Dedifferentiated amniotic fluid mesenchymal stem cell (primary cell): ENCODE data around the gene VSX2.

Experiments used
- DNase-seq: peaks from one replicate; pipeline ENCODE4 v3.0.0-alpha.2; 2016; ENCODE audit errors: extremely low spot score

Gene VSX2

DNA sequence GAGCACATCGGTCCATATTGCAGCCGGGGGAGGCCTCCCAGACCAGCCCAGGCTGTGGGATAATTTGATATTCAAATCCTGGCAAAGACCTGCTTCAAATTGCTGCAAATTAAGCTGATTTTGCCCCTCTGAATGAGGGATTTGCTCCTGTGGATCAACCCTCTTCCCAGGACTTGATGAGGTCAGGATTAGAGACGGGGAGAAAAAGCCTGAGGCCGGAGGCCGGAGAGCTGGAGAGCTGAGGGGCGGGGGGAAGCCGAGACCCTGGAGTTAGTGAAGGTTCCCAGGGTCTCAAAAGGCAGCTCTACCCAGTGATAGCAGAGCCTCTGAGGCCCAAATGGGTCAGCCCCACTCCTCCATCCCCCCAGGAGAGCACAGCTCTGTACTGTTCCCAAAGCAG lies 17.5 kb upstream of the VSX2 start:
- no peak for DNase-seq

DNA sequence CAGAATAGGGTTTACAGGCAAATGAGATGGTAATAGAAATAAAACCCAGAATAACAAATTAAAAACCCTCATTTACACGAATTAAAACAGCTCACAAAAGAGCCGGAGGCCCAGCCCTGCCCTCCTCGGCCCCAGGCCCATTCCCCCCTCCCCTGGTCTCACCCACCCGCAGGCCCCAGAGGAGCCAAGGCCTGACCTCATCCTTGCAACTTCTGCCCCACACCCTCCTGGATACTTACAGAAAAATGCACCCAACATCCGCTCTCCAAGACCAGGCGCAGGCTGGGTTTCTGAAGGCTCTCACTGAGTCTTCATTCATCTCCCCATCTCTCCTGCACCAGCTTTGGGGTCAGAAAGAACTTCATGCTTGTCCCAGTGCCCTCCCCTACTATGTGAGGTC lies 16.2 kb upstream of the VSX2 start:
- no peak for DNase-seq

DNA sequence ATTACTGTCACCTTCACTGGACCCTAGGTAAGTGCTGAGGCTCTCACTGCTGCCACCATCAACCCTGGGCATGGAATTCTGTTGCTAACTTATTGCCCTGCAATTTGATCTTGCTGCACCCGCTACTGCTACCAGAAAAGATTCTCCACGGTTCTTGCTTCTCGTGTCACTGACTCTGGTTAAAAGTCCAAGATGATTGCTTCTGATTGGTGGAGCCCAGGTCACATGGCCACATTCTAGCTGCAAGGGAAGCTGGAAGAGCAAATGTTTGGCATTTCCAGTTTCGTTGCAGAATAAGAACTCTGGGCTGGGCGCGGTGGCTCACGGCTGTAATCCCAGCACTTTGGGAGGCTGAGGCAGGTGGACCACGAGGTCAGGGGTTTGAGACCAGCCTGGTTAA lies 7.5 kb upstream of the VSX2 start:
- no peak for DNase-seq

DNA sequence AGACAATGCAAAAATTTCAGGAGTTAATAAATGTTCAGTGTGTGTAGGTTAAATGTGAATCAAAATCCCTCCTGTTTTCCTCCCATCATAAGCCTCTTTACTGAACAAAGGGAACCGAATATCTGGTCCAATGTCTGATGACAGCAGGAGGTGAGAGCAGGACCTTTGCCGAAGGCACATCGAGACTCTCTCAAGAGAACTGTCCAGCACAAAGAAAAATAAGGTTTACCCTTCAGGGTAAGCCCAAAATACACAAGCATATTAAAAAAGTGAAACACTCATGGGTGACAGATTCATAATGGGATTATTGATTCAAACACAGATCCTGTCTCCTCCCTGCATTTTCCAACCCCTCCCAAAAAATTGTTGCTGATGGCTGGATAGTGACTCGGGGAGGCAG lies 4.2 kb upstream of the VSX2 start:
- no peak for DNase-seq

DNA sequence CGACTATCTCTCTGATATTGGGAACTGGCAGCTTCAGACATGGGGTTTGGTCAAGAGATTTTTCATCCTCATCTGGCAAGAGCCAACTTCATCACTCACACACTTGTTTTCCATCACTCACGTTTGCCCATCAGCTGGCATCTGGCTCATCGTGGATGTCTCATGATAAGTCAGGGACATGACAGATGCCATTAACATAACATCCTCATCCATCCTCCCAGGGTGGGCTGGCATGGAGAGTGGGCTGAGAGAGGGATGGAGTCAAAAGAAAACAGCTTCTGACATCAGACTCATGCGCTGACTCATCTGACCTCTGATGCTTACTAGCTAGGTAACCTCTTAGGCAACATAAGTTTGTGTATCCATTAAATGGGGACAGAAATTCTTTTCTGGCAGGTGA lies 1.8 kb upstream of the VSX2 start:
- no peak for DNase-seq

DNA sequence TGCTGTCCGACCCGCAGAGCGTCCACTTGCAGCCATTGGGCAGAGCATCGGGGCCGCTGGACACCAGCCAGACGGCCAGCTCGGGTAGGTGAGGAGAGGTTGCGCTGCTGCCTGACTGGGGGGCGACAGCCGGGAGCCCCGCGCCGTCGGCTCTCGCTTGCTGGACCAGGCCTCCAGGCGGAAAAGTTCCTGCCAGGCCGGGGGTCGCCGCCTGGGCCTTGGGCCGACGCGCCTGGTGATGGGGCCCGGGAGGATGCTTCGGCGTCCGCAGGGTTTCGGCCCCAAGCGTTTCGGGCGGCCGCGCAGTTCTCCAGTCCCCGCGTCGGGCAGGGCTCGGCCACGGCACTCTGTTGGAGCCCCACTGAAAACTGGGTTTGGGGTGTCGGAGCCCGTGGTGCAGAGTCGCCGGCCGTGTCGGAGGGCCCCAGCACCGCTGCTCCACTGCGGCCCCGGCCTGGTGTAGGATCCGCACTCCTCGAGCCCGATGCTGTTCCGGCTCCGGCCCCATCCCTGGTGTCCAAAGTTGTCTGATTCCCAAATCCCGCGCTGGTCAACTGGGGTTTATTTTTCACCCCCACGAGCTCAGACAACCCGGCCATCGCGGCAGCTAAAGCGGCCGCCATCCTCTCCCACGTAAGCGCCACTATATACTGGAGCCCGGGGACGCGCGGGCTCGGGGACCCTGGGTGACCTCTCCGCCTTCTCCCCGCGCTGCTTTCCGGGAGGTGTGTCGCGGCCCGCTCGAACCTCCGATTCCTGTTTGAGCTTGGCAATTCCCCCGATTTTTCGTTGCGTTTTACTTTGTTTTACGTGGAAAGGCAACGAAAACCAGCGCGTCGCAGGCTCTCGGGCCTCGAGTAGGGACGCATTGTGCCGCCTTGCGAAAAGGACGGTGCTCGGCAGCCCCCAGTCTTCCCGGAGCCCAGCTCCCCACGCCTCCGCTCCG lies 872 bp downstream of the VSX2 start:
- no peak for DNase-seq

DNA sequence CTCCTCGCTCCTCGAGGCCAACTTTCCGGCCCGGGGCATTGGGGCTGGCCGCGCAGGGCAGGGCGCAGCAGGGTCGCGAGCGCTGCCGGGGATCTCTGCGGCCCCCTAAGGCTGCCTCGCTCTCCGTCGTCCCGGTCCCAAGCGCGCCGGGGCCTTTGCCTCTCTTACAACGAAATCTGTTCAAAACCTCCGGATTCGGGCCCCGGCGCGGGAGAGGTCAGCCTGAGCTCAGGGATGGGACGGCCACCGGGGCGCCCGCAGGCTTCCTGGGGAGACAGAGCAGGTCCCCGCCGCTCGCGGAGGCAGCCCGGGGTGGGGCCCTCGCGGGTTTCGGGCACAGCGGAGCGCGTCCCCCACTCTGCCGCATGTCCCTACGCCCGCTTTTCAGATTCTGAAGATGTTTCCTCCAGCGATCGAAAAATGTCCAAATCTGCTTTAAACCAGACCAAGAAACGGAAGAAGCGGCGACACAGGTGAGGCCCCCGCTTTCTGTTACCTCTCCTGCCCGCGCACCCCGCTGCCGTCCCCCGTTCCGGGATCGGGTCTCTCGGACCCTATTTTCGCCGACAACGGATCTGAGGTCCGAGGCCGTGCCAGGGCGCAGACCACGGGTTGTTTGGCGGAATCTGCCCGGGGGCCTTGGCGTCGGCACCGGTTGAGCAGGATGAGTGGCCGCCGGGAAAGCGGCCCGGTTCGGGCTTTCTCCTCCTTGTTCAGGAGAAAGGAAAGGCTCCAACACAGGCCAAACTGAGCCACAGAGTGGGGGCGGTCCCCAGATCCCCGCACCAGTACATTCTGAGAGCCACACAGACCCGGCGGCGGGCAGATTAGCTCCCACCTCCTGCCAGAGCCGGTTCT lies 1.8 kb downstream of the VSX2 start:
- DNase-seq, result no peak

DNA sequence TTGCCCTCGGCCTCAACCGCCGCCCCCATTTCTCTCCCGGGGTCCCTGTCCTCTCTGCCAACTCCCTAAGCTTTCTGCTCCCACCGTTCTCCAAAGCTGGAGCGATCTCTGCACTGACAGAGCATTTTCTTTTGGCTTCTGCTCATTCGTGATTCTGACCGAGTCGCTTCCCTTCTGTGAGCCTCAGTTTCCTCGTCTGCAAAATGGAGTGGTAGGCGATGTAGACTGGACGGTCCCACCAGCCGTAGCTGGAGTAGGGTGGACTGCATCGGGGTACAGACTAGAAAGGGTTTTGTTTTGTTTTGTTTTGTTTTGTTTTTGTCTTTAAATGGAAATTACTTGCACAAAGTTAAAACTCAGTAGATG lies 2.4 kb downstream of the VSX2 start:
- DNase-seq, result no peak

DNA sequence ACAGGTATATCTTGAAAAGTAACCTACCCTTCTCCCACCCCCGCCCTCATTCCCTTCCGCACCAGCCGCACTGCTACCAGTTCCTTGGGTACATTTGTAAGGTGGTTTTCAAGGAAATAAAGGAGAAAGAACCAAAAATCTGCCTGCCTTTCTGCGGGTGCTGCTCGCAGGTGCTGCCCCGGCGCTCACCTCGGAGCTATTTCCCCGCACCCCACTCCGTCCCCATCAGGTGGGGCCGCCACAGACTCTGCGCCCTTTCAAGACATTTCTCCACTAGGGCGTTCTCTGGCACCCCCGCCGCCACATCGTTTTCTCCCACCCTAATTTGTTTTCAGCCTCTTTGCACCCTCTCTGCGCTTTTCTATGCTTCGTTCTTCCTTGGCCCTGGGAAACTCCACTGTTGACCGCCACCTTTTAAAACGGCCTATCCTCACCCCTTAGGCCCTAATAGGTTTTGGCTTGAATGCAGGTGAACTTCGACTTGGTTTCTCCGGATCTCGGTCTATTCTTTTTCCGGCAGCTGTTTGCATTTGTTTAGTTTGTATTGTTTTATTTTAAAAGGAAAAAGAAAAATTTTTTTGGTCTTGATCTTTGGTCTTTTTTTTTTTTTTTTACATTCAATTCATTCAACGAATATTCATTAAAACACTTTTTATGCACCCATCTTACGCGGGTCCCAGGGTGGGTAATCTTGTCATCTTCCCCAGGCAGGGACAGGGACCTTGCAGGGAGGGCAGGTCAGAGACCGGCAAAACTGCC lies 3.0 kb downstream of the VSX2 start:
- no peak for DNase-seq

DNA sequence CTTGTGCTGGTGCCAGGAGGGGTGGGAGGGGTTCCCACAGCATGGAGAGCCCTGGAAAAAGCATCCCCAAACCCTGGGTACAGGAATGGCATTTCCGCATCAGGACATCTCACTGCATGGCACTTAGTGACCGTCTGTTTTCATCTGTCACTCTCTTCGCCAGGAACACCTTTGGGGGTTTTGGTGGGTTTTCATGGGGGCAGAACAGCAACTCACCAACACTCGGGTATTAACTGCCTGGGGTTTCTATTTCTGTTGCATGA lies 3.5 kb downstream of the VSX2 start:
- DNase-seq, result no peak

DNA sequence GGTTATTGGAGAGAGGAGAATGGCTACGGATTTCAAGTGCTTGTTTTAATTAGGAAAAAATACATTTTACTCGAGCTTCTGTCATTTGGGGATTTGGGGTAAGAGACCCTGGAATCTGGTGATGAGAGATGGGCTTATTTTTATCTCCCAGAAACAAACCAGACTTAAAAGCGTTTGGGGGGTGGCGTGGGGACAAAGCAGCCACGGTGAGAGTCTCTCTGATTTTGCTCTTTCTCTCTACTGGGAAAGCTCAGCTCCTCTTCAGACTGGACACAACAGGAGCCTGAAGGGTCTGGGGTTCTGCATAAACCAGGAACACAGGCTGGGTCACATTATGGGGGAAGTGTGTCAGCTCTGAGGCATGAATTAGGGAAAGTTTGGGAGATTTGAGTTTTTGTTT lies 3.8 kb downstream of the VSX2 start:
- DNase-seq, result no peak

DNA sequence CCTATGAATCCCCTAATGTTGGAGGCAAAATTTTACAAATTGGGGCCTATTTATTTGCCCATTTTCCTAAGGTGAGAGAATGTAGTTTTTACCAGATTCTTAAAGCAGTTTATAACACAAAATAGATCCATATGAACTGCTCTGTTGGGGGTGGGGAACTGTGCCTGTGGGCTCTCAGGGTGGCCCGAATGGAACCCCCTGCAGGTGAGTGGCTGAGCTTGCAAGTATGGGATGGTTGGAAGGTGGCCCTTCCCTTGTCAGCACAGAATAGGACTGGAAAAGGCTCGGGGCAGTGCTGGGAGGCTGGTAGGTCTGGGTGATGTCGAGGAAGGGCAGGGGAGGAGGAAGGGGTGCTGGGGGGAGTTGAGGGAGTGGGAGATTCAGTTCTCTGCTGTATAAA lies 4.9 kb downstream of the VSX2 start:
- no peak for DNase-seq

DNA sequence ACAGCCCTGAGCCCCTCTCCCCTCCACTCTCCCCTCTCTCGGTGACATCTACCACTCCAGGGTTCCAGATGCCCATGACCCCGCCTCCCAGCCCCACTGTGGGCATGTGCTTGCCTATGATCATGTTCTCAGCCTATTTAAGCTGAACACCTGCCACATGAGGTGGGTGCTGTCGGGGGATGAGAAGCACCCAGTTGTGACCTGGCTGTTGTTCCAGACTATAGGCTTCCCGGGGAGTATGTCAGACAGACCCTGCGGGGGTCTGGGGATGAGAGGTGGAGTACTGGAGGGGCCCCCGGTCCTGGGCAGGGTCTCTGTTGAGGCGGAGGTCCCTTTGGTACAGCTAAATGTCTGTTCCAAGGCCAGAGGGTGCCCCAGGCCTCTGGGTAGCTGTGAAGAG lies 6.0 kb downstream of the VSX2 start:
- no peak for DNase-seq

DNA sequence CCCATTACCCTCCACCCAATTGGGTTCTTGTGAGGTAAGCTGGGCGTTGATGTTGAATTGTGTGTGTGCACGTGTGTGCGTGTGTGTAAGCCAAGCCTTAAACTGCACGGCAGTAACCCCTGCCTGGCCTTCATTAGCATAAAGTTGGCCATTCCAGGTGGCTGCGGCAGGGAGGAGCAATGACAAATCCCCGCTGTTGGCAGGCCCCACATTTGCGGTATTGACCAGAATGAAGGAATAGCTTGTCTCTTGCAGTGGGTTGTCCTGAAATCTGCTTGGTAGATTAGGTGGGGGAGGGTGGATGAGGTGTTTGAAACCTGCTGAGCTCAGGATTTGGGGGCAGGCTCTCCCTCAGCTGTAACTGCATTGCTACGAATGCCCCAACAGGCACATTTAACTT lies 7.3 kb downstream of the VSX2 start:
- DNase-seq, result no peak

DNA sequence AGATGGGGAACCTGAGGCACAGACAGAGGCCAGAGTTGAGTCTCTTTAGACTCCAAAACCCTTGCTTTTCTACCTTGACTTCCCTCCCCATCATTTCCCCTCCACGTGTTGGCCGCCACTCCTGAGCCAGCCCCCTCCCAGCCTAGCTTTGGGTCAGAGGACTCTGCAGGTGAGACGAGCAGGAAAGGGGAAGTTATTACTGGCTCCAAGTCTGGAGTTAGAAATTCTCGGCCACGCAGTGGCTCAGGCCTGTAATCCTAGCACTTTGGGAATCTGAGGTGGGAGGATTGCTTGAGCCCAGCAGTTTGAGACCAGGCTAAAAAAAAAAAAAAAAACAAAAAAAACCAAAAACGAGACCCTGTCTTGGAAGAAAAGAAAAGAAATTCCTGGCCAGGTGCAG lies 8.8 kb downstream of the VSX2 start:
- no peak for DNase-seq

DNA sequence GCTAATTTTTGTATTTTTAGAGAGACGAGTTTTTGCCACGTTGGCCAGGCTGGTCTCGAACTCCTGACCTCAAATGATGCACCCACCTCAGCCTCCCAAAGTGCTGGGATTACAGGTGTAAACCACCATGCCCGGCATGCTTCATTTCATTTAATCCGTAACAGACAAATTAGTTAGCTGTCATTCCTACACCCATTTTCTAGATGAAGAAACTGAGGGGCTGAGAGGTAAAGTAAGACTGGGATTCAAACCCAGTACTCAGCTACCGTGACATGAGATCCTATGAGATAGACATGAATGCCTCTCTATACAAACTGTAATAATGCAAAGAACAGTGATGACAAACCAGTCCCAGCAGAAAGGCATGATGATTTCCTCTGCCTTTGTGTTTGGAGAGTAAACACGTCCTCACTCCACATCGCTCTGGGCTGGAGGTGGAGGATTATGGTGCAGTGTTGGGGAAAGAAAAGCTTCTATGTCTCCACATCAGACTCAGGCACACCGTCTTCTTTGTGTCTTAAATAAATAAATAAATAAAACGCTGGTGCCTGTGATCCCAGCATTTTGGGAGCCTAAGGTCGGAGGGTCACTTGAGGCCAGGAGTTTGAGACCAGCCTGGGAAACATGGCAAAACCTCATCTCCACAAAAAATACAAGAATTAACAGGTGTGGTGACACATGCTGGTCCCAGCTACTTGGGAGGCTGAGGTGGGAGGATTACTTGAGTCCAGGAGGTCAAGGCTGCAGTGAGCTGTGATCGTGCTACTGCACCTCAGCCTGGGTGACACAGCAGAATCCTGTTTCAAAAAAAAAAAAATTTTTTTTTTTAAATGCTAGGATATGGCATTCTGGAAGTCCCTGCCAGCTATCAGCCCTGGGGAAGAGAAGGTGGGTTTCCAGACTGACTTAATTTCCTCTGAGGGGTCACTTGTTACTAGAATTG lies 10.5 kb downstream of the VSX2 start:
- no peak for DNase-seq

DNA sequence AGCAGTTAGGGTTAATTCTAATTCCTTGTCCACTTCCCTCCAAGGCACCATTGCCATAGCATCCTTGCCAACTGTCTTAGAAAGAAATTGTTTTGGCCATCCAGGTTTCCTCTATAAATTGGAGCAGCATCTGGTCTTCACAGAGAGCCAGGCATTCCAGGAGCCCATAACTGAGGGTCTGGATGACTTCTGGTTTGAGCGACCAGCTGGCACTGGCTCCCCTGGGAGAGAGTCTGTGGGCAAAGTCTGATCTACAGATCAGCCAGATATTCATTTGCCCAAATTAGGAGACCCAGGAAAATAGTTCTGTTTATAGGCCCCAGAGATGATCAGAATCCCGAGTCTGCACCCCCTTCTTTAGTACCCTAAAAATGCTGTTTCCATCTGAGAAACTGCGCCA lies 16.0 kb downstream of the VSX2 start:
- no peak for DNase-seq

DNA sequence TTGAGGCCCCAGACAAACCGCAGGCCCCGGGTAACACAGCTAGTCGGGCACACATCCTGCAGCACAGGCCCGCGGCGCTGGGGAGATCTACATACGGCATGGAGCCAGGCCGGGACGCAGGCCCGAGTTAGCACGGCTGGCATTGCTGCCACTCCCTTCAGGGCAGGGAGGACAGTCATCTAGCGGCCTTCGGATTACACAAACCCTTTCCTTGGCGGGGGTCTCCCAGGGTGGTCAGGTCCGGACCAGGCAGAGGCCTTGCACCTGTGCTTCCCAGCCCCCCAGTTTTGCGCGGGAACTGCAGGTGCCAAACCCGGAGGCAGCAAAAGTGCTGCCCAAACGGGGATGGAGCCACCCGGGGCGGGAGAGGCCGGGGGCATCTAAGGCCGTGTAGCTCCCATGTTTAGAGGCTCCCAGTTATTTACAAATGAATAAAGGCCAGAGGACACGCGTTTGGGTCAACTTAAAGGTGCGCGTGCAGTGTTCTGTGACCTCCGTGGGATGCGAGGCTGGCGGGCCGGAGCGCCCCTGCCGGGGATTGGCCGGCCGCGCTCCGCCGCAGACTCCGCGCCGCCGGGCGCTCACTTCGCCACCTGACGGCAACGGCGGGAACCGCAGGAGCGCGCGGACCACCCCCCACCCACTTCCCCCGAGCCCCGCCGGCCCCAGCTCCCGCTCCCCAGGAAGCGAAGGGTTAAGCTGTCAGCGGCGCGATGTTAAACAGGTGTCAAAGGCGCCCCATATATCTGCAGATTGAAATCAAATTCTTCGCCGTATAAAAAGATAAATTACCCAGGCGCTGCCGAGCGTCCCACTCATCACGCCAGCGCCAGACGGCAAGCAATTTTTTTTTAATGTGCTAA lies 18.1 kb downstream of the VSX2 start:
- no peak for DNase-seq

DNA sequence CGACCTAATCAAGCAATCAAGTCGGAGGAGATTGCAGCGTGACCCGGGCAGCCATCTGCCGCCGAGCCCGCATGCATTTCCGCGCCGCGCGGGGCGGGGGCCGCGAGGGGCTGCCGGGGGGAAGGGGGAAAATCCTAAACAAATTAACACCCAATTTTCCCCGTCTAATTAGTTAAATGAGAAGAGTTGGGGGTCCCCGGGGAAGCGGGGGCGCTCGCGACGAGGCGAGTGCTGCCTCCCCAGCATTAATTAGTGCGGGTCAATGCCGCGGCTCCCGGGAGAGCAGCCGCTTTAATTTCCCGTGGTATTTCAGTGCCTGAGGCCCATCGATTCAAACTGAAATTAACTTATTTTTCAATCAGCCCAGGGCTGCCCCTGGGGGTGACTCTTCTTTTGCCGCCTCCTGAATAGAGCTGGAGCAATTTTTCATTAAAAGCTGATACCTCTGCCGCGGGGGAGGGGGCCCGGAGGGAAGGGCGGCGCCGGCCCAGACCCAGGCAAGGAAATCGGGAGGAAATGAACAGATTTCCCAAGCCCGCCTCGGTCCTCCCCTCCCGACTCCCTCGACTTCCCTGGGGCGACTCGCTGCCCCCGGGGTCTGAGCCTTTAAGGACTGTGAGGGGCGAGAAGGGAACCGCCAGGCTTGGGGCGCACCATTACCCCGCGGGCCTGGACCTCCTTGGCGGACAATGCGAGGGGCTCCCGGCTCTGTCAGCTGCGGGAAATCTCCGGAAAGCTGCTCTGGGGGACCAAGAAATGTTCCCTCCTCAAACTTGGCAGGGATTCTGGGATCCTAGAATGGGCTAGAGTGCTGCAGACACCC lies 18.9 kb downstream of the VSX2 start:
- DNase-seq, result no peak

DNA sequence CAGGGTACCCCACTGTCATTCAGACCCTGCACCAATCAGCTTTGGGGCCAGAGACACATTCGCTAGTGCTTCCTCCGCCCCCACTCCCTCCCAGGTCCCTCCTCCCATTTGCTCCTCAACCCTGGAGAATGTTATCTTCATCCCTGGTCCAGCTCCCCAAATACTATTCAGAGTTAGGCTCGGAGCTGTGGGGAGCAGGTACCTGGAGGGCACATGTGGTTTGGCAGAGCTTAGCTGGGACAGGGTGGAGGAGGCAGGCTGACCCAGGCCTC lies 19.5 kb downstream of the VSX2 start:
- DNase-seq, result no peak
